K562 (cell line): ENCODE measurements around the gene GNG11. TPM values are rescaled to one million over a fixed set of nuclear protein-coding genes. Genes with fewer than 3 reads are reported as not detected.

Source experiments
- ATAC-seq: fragments of 200-7000 bp; cut with Tn5 transposase; 3 replicates; pipeline ENCODE4 v1.9.1; 2020; ENCODE audit warnings: moderate library complexity
- BruUV-seq: library from RNA; stranded (reverse); fragments of 400-500 nt; replicated peaks from 2 replicates; lab custom pipeline; 2021; lab: Mats Ljungman, UMichigan
- CTCF ChIA-PET: fragments of 300-600 bp; formaldehyde crosslinking; extraction: SDS; loops from one replicate; lab custom pipeline; 2021; ENCODE audit warnings: low intra/inter-chr PET ratio; lab: Yijun Ruan, JAX
- POLR2A ChIA-PET: fragments of 300-600, 350-650 bp; sonication (Branson Sonifier 250); formaldehyde crosslinking; extraction: SDS; loops from one replicate; lab custom pipeline; 2021; ENCODE audit warnings: antibody characterized with exemption, inconsistent platforms; lab: Yijun Ruan, JAX
- DNase-seq, 4 experiments: peaks; one replicate each; pipeline versions ENCODE4 v3.0.0 to v3.0.0-alpha.2; 2011 to 2018; ENCODE audit warnings: low spot score in 3 of 4, mixed read lengths in 3 of 4; ENCODE audit errors: extremely low read depth in 1 of 4
- FAIRE-seq: peaks from 2 replicates; lab custom pipeline; 2011; peaks lifted over from hg19 to GRCh38; lab: Jason Lieb, UNC
- H2AFZ ChIP-seq: 2 replicates; pipeline ENCODE4 v1.6.0; 2011; ENCODE audit warnings: low read depth, low read length, control low read depth, inconsistent platforms
- H3K27ac ChIP-seq: fragments of 200-600 bp; 3 replicates; pipeline ENCODE4 v1.8.0; 2011; ENCODE audit warnings: low read depth, mild to moderate bottlenecking, control low read depth, inconsistent platforms, low read length, moderate library complexity, mixed read lengths; ENCODE audit errors: extremely low read depth
- H3K27me3 ChIP-seq, 2 experiments: fragments of 300-600 bp in 1 of 2; 2 replicates in 1 of 2; 3 replicates in 1 of 2; pipeline versions ENCODE4 v1.6.0 to v1.8.0; 2011; ENCODE audit warnings: inconsistent platforms in 2 of 2, low read length in 2 of 2, mild to moderate bottlenecking in 1 of 2, mixed read lengths in 1 of 2, moderate library complexity in 1 of 2; ENCODE audit not compliant: control insufficient read depth in 2 of 2, insufficient read depth in 2 of 2
- H3K36me3 ChIP-seq: fragments of 300-600 bp; 3 replicates; pipeline ENCODE4 v1.8.0; 2011; ENCODE audit warnings: mild to moderate bottlenecking, low read length, inconsistent platforms; ENCODE audit not compliant: control insufficient read depth, insufficient read depth
- H3K4me1 ChIP-seq, 2 experiments: fragments of 200-600 bp in 1 of 2; replicated peaks in 1 of 2; 2 replicates in 1 of 2; 3 replicates in 1 of 2; pipeline versions ENCODE4 v1.5.1 to v1.8.0; 2011; ENCODE audit warnings: inconsistent platforms in 2 of 2, low read length in 2 of 2, mild to moderate bottlenecking in 1 of 2, mixed read lengths in 1 of 2, moderate library complexity in 1 of 2; ENCODE audit not compliant: control insufficient read depth in 2 of 2, insufficient read depth in 2 of 2
- H3K4me2 ChIP-seq: 2 replicates; pipeline ENCODE4 v1.6.1; 2011; ENCODE audit warnings: low read length, control low read depth, inconsistent platforms, mixed read lengths; ENCODE audit not compliant: insufficient read depth
- H3K4me3 ChIP-seq: fragments of 200-600 bp; sonication (generic), shearing (Covaris generic); 2 replicates; pipeline ENCODE4 v1.5.1; 2016; ENCODE audit warnings: control low read depth, inconsistent platforms
- H3K79me2 ChIP-seq: fragments of 200-600 bp; 3 replicates; pipeline ENCODE4 v1.8.0; 2011; ENCODE audit warnings: low read length, inconsistent platforms; ENCODE audit not compliant: control insufficient read depth, insufficient read depth
- H3K9ac ChIP-seq, 2 experiments: 2 replicates each; pipeline versions ENCODE4 v1.6.0 to v1.6.1; 2011; ENCODE audit warnings: low read depth in 2 of 2, low read length in 2 of 2, control low read depth in 1 of 2, inconsistent platforms in 1 of 2, mild to moderate bottlenecking in 1 of 2, mixed read lengths in 1 of 2; ENCODE audit not compliant: insufficient read depth in 1 of 2
- H3K9me1 ChIP-seq: one replicate; pipeline ENCODE4 v1.6.0; 2011; ENCODE audit warnings: inconsistent platforms, mild to moderate bottlenecking, low read length, moderate library complexity; ENCODE audit not compliant: control insufficient read depth, insufficient read depth
- H3K9me3 ChIP-seq: replicated peaks from 2 replicates; pipeline ENCODE4 v1.5.1; 2011; ENCODE audit warnings: low read depth, low read length, inconsistent platforms; ENCODE audit not compliant: control insufficient read depth, insufficient read depth
- H4K20me1 ChIP-seq: replicated peaks from 2 replicates; pipeline ENCODE4 v1.6.1; 2011; ENCODE audit warnings: low read length, inconsistent platforms, mixed read lengths; ENCODE audit not compliant: control insufficient read depth, insufficient read depth
- TEAD4 ChIP-seq, 2 experiments: sonication (generic) in 1 of 2; formaldehyde crosslinking in 1 of 2; IDR thresholded peaks; 2 replicates each; pipeline versions ENCODE4 v1.6.1 to v1.8.0; 2012 to 2022; ENCODE audit warnings: borderline replicate concordance in 1 of 2, inconsistent platforms in 1 of 2, low read length in 1 of 2, mild to moderate bottlenecking in 1 of 2, missing genetic modification reagents in 1 of 2
- ZNF766 ChIP-seq: fragments of 200-800 bp; sonication (Bioruptor generic); conservative IDR thresholded peaks from 2 replicates; pipeline ENCODE4 v1.6.1; 2016; ENCODE audit warnings: missing genetic modification characterization, missing compliant biosample characterization
- WGBS: fragments of 100-300 bp; shearing (Covaris generic); methylation state at CpG from one replicate; pipeline ENCODE4 v1.1.6; 2016; ENCODE audit warnings: low coverage, mixed read lengths; ENCODE audit not compliant: insufficient coverage; ENCODE audit errors: missing lambda C conversion rate; 5-methylcytosine and 5-hydroxymethylcytosine counted together
- in situ Hi-C: fragments of 300-500 bp; cut with MboI; formaldehyde crosslinking; loops from 4 replicates; pipeline ENCODE4 v1.15.0; 2018; ENCODE audit warnings: inconsistent platforms, mixed read lengths
- intact Hi-C: fragments of 100-400 bp; cut with micrococcal nuclease; formaldehyde crosslinking; loops from 2 replicates; pipeline ENCODE4 v1.14.2; 2022
- polyA plus RNA-seq, 8 experiments: library from polyadenylated mRNA; depleted of rRNA in 4 of 8; stranded (reverse) in 5 of 8; unstranded in 3 of 8; fragments of >200 nt; fragmentation: Nextera tagmentation in 2 of 8; fragmentation: Illumina TruSeq in 1 of 8; extraction: Ambion mirVana in 2 of 8; extraction: Trizol in 1 of 8; gene quantifications; 2 replicates each; pipeline versions ENCODE4 v1.2.1 to v1.2.3, GENCODE V29; 2011 to 2014; ENCODE audit warnings: inconsistent platforms in 1 of 8, missing spikeins in 1 of 8
- total RNA-seq, 7 experiments: library from RNA; depleted of rRNA in 6 of 7; stranded (reverse); fragments of >200 nt in 6 of 7; fragmentation: Illumina TruSeq in 2 of 7; extraction: Trizol in 2 of 7; gene quantifications; 2 replicates each; pipeline versions ENCODE4 v1.2.1 to v1.2.3, GENCODE V29; 2011 to 2021; ENCODE audit warnings: low replicate concordance in 1 of 7
- TF ChIP-seq, protein P1 (sequence below): fragments of 450-650 bp; conservative IDR thresholded peaks from 2 replicates; pipeline ENCODE4 v1.6.1; 2016; ENCODE audit warnings: missing genetic modification characterization, low read depth, mild to moderate bottlenecking, missing compliant biosample characterization, moderate library complexity
- TF ChIP-seq, protein P2 (sequence below): fragments of 450-650 bp; formaldehyde crosslinking; IDR thresholded peaks from 2 replicates; pipeline ENCODE4 v1.4.0; 2020; ENCODE audit warnings: mild to moderate bottlenecking, moderate library complexity
- TF ChIP-seq, protein P3 (sequence below): fragments of 250-450 bp; sonication (Bioruptor Pico); IDR thresholded peaks from 2 replicates; pipeline ENCODE4 v1.8.0; 2021; ENCODE audit warnings: borderline replicate concordance, mild to moderate bottlenecking, moderate library complexity; ENCODE audit not compliant: poor library complexity, severe bottlenecking

GNG11 gene
- total and polyA plus RNA-seq, 9 of the 15 experiments (the other 6 are each of a cell fraction or from before 2014, with no cell fraction given) = 0.06 TPM; not detected in 8

DNA sequence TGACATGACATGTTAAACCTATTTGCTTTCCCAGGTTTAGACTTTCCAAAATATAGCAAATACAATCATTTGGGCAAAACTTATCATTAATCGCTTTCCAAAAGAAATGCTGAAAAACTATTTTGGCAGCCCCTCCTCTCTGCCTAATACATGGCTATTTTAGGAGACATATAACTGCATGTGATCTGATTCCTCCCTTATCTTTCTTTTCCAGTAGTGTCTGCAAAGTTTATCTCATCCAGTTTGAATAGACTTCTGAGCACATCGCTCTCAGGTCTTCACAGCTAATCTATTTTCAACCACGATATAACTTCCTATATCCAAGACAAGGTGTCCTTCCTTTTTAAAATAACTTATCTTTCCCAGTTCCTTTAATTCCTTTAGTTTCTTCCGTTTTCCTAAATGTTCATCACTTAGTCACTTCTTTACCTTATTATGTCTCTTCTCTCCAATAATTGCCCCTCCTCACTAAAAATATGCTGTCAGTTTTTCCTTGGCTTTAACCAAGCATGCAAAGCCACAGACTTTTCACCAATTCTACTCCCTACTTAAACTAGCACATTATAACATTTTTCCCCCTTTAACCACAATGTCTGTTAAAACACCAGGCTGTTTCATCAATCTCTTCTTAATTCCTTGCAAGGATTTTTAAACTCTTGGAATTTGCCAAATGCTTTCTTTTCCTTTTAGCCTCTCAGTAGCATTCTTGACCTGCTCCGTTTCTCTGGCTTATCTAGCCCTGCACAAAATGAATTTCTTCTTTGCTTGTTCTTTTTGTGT lies 24.4 kb downstream of the GNG11 start (continued):
- TF ChIP-seq, protein P1, sequence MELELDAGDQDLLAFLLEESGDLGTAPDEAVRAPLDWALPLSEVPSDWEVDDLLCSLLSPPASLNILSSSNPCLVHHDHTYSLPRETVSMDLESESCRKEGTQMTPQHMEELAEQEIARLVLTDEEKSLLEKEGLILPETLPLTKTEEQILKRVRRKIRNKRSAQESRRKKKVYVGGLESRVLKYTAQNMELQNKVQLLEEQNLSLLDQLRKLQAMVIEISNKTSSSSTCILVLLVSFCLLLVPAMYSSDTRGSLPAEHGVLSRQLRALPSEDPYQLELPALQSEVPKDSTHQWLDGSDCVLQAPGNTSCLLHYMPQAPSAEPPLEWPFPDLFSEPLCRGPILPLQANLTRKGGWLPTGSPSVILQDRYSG (tag) = no peak
- TF ChIP-seq ZNF766 (CRISPR knock-in tag) = no peak
- TF ChIP-seq, all 486 proteins: peak for 34

DNA sequence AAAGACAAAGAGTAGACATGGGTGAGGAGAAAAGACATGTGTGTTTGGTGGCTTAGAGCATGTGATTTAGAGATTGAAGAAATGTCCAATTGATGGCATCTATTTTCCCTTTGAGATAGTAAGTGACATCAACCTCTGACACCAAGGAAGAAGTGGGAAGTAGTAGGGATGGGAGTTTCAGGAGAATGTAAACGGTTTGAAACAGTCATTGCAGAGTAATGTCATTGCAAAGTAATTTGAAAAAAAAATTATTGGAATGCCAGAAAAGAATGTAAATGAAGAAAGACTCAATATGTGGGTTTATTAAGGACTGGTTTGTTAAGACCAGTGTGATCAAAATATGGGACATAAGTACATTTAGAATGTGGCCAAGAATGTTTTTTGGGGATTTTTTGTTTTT lies 26.6 kb downstream of the GNG11 start:
- Histone ChIP-seq H3K4me3 (no peak overlapping the region), H3K4me2 (no peak overlapping the region), H3K9me3 (no peaks in the 10 kb centered on the region), H3K79me2 (no peaks in the 10 kb centered on the region), H3K9me1 (no peaks in the 10 kb centered on the region), H3K36me3 (no peaks in the 10 kb centered on the region), H3K4me1 (peaks cover 0 to 12% of the 10 kb centered on the region in 2 experiments; a peak in 2 of 5 replicates), H3K27ac (no peak overlapping the region), H4K20me1 (no peaks in the 10 kb centered on the region), H3K9ac (no peak overlapping the region), H2AFZ (no peak overlapping the region), H3K27me3 (no peaks in the 10 kb centered on the region)
- in situ Hi-C loops (no loop called here), intact Hi-C loops (no loop called here)
- no peak for FAIRE-seq
- ChIA-PET POLR2A (no interaction called here), CTCF (no interaction called here)
- no peak for DNase-seq
- TF ChIP-seq, protein P2, sequence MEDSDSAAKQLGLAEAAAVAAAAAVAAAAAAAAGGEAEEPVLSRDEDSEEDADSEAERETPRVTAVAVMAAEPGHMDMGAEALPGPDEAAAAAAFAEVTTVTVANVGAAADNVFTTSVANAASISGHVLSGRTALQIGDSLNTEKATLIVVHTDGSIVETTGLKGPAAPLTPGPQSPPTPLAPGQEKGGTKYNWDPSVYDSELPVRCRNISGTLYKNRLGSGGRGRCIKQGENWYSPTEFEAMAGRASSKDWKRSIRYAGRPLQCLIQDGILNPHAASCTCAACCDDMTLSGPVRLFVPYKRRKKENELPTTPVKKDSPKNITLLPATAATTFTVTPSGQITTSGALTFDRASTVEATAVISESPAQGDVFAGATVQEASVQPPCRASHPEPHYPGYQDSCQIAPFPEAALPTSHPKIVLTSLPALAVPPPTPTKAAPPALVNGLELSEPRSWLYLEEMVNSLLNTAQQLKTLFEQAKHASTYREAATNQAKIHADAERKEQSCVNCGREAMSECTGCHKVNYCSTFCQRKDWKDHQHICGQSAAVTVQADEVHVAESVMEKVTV (CRISPR knock-in tag) = no peak
- no peak for TF ChIP-seq TEAD4 (IDR thresholded peaks at IDR 0.05; ENCODE audit: low read length)
- no peak for TF ChIP-seq TEAD4 (CRISPR knock-in tag; IDR thresholded peaks at IDR 0.05; ENCODE audit: borderline replicate concordance)
- TF ChIP-seq, protein P3, sequence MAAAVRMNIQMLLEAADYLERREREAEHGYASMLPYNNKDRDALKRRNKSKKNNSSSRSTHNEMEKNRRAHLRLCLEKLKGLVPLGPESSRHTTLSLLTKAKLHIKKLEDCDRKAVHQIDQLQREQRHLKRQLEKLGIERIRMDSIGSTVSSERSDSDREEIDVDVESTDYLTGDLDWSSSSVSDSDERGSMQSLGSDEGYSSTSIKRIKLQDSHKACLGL (CRISPR knock-in tag) = no peak
- WGBS = 0% methylated on average over 1 of the region's 1 CpG
- ATAC-seq = no peak
- BruUV-seq = no TSS peak
